DOHH2 (cell line): ENCODE results near the gene KRTAP11-1.

Source experiments
- CTCF ChIP-seq: fragments of 200-600 bp; sonication (generic); IDR thresholded peaks from one replicate; pipeline ENCODE4 v1.5.1; 2014; ENCODE audit warnings: antibody characterized with exemption, mild to moderate bottlenecking, low read depth, low read length; ENCODE audit not compliant: poor library complexity, severe bottlenecking
- EZH2phosphoT487 ChIP-seq: fragments of 200-600 bp; sonication (generic); IDR thresholded peaks from 2 replicates; pipeline ENCODE4 v1.6.1; 2017; ENCODE audit warnings: borderline replicate concordance, mild to moderate bottlenecking, antibody characterized with exemption, low read length, moderate library complexity, mixed read lengths

GRCh38 chr21:30838536-30838935 is 42.8 kb downstream of the KRTAP11-1 start:
- TF ChIP-seq EZH2phosphoT487 (no peak), CTCF (no peak)
